Colonic mucosa (tissue), 4 donors: Measurements from ENCODE around the gene OAT. TPM values are rescaled to one million over a fixed set of nuclear protein-coding genes. Genes with fewer than 3 reads are reported as not detected.

Experiments
- DNase-seq: peaks from one replicate; pipeline ENCODE4 v3.0.0-alpha.2; 2020
- H3K27ac ChIP-seq: fragments of 200-600 bp; one replicate; pipeline ENCODE4 v1.8.0; 2021
- H3K27me3 ChIP-seq: fragments of 200-600 bp; one replicate; pipeline ENCODE4 v1.8.0; 2021
- H3K36me3 ChIP-seq: fragments of 200-600 bp; one replicate; pipeline ENCODE4 v1.8.0; 2021
- H3K4me1 ChIP-seq: fragments of 200-600 bp; one replicate; pipeline ENCODE4 v1.8.0; 2021; ENCODE audit warnings: mild to moderate bottlenecking
- H3K4me3 ChIP-seq: fragments of 200-600 bp; one replicate; pipeline ENCODE4 v1.8.0; 2021
- H3K9ac ChIP-seq, 2 donors: one replicate each; pipeline ENCODE4 v1.7.0; 2013; ENCODE audit warnings: control low read depth in 2 of 2, low read depth in 2 of 2, low read length in 2 of 2
- H3K9me3 ChIP-seq: fragments of 200-600 bp; one replicate; pipeline ENCODE4 v1.8.0; 2021
- CTCF ChIP-seq: fragments of 200-600 bp; IDR thresholded peaks from one replicate; pipeline ENCODE4 v1.8.0; 2022; ENCODE audit warnings: antibody characterized with exemption, mild to moderate bottlenecking
- intact Hi-C: fragments of 100-400 bp; cut with DNase I; formaldehyde crosslinking; loops from one replicate; pipeline ENCODE4 v1.14.1; 2022
- total RNA-seq, 2 donors: library from RNA; stranded (reverse); fragmentation: NEBNext Ultra II Directional in 1 of 2; extraction: Animal tissue kit (Norgen Biotek cat#: 25700) in 1 of 2; gene quantifications; one replicate each; pipeline ENCODE4 v1.2.1, GENCODE V29; 2021
- donor health status: healthy.
- donor health status: DM: no; HTN: no; CAD: no.
- donor health status: DM: no; HTN: no; CAD: no.

The OAT gene
- total RNA-seq, 2 donors from 2014 or later: 65.0 to 113 TPM

- Histone ChIP-seq H3K27ac (no peak overlapping the region), H3K4me3 (no peak overlapping the region), H3K27me3 (no peaks in the 10 kb centered on the region), H3K9me3 (no peaks in the 10 kb centered on the region), H3K36me3 (no peaks in the 10 kb centered on the region), H3K9ac (no peak overlapping the region), H3K4me1 (no peaks in the 10 kb centered on the region)
- no peak for DNase-seq
- no peak for TF ChIP-seq CTCF
- intact Hi-C loops: no loop called here
These were observed 61.8 kb downstream of the OAT start for GRCh38 chr10:124356701-124357560.

GRCh38 chr10:124354411-124355382, 64.0 kb downstream of the OAT start:
- H3K4me3 ChIP-seq: peak overlapping the region; percentile 17
- no peaks in the 10 kb centered on the region for H3K36me3 ChIP-seq
- peak overlapping the region in 1 of 2 donors; percentile 47 for H3K9ac ChIP-seq
- intact Hi-C loops: no loop called here
- DNase-seq: peak; percentile 52
- H3K4me1 ChIP-seq: no peaks in the 10 kb centered on the region
- no peak for TF ChIP-seq CTCF
- H3K9me3 ChIP-seq: no peaks in the 10 kb centered on the region
- no peak overlapping the region for H3K27ac ChIP-seq
- H3K27me3 ChIP-seq: no peaks in the 10 kb centered on the region

GRCh38 chr10:124353896-124354295, 64.8 kb downstream of the OAT start:
- H3K4me3 ChIP-seq: no peak overlapping the region
- H3K27ac ChIP-seq: no peak overlapping the region
- no peaks in the 10 kb centered on the region for H3K27me3 ChIP-seq
- no peaks in the 10 kb centered on the region for H3K4me1 ChIP-seq
- no peak for DNase-seq
- H3K9ac ChIP-seq: no peak overlapping the region
- no peak for TF ChIP-seq CTCF
- H3K36me3 ChIP-seq: no peaks in the 10 kb centered on the region
- H3K9me3 ChIP-seq: no peaks in the 10 kb centered on the region
- intact Hi-C loops: no loop called here

- intact Hi-C loops: no loop called here
- DNase-seq: no peak
- Histone ChIP-seq H3K36me3 (no peaks in the 10 kb centered on the region), H3K9ac (no peak overlapping the region), H3K9me3 (no peaks in the 10 kb centered on the region), H3K27ac (no peak overlapping the region), H3K4me3 (no peak overlapping the region), H3K4me1 (no peaks in the 10 kb centered on the region), H3K27me3 (no peaks in the 10 kb centered on the region)
- TF ChIP-seq CTCF: no peak
These were observed 65.5 kb downstream of the OAT start for GRCh38 chr10:124353091-124353815.
